Panc1 (cell line): ENCODE results near the gene PILRA.

Experiments
- CTCF ChIP-seq: fragments of 450-650 bp; IDR thresholded peaks from 2 replicates; pipeline ENCODE4 v1.5.1; 2017; ENCODE audit warnings: mild to moderate bottlenecking
- REST ChIP-seq, 2 experiments: IDR thresholded peaks; 2 replicates each; pipeline ENCODE4 v1.6.1; 2011 to 2012; ENCODE audit warnings: low read depth in 2 of 2, control low read depth in 1 of 2, low read length in 1 of 2, mild to moderate bottlenecking in 1 of 2, moderate library complexity in 1 of 2; ENCODE audit not compliant: insufficient read depth in 1 of 2
- SIN3A ChIP-seq: IDR thresholded peaks from 2 replicates; pipeline ENCODE4 v1.6.1; 2012; ENCODE audit warnings: low read depth, mild to moderate bottlenecking, low read length, moderate library complexity, borderline replicate concordance; ENCODE audit not compliant: insufficient read depth
- TCF7L2 ChIP-seq: IDR thresholded peaks from 2 replicates; pipeline ENCODE4 v1.6.1; 2011; ENCODE audit warnings: mild to moderate bottlenecking, low read depth, low read length, inconsistent platforms

- TF ChIP-seq CTCF (no peak), REST (IDR thresholded peaks at IDR 0.05; ENCODE audit: insufficient read depth in 1 of 2, low read depth in 2 of 2, low read length in 1 of 2) (no peak), SIN3A (no peak), TCF7L2 (no peak)
Measured at GRCh38 chr7:100384628-100385294, 11.5 kb downstream of the PILRA start.
